ENCODE data around the gene TSTD2.
A peak's percentile ranks its signal among the peaks of the same experiment; 100 is the strongest.

Gene TSTD2

DNA sequence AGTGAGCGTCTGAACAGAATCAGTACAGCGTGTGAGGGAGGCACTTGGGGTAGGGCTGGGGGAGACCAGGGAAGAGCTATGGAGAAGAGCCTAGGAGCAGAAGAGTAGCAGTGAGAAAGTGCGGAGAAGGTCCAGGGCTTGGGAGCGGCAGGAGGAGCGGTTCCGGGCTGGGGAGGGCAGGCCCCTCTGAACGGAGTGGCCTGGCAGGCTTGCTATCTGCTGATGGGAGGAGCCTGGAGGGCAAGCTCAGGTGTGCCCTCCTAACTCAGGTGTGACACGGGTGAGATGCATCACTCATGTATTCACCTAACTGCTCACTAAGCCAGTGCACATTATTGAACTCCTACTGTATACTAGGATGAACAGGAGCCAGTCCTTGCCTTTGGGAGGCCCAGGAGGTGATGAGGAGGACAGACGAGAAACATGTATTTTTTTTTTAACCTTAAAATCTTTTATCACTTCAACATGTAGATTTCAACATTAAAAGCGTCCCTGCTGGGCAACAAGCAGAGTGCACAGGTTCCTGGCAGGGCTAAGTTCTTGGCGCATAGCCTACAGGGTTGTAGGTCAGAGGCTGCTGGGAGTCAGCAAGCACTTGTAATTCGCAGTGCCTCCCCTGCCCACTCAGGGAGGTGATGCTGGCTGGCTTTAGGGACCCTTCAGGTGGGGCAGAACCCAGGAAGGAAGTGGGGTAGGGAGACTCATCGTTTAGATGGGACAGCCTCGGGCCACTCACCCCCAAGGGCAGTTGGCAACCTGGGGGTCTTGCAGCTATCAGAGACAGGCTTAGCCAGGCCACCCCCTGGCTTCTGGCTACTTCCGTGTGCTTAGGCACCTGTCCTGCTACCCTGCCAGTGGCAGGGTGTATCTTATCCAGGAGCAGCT lies 76.2 kb downstream of the TSTD2 start:
- Histone ChIP-seq H3K27ac (peak overlapping the region; percentile 91 to 92), H3K4me3 (no peak overlapping the region), H3K9me3 (no peaks in the 10 kb centered on the region), H3K36me3 (peaks cover 20 to 23% (median 23%) of the 10 kb centered on the region in 3 donors), H3K27me3 (no peaks in the 10 kb centered on the region), H3K4me1 (peaks cover 6 to 80% (median 39%) of the 10 kb centered on the region in 4 donors)
- intact Hi-C loops (cut with DNase I; ENCODE audit: low total_unique reads), result loop anchor here (2.0 kb wide), 1 partner anchor 54 kb away; no protein-coding TSS in a partner anchor
- TF ChIP-seq, protein P1, sequence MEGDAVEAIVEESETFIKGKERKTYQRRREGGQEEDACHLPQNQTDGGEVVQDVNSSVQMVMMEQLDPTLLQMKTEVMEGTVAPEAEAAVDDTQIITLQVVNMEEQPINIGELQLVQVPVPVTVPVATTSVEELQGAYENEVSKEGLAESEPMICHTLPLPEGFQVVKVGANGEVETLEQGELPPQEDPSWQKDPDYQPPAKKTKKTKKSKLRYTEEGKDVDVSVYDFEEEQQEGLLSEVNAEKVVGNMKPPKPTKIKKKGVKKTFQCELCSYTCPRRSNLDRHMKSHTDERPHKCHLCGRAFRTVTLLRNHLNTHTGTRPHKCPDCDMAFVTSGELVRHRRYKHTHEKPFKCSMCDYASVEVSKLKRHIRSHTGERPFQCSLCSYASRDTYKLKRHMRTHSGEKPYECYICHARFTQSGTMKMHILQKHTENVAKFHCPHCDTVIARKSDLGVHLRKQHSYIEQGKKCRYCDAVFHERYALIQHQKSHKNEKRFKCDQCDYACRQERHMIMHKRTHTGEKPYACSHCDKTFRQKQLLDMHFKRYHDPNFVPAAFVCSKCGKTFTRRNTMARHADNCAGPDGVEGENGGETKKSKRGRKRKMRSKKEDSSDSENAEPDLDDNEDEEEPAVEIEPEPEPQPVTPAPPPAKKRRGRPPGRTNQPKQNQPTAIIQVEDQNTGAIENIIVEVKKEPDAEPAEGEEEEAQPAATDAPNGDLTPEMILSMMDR (IDR thresholded peaks at IDR 0.05), result peak in 1 of 2 experiments; percentile 17
- peak; percentile 76 to 92 for DNase-seq

DNA sequence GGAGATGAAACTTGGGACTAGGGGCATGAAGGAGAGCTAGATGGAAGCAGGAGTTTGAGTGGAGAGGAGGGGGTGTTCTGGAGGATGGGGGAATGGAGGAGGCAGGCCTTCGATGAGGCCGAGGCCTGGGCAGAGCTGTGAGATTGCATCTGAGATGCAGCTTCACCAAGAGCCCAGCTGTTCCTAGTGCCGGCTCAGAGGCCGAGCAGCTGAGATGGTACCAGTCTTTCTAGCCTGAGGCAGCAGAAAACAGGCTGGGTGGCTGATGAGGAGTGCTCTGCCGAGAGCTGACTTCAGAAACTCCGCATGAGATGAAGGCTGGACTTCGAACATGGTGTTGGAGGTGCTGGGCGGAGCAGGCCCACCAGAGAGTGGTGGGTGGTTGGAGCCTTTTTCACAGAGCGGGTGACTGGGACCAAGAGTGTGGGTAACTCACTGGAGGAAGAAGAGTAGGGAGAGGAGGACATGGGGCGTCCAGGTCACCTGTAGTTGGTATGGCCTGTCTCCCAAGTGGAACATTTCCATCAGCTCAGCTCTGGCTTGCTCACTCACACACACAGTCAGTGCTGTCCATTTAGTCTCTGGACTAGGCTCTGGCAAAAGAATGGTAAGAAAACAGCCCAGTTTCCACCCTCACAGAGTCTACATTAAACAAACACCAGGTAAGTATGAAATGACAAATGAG lies 77.0 kb downstream of the TSTD2 start:
- no peaks in the 10 kb centered on the region for H3K27me3 ChIP-seq
- H3K27ac ChIP-seq, result peak overlapping the region; percentile 91 to 92
- DNase-seq, result no peak
- TF ChIP-seq, protein P1 (IDR thresholded peaks at IDR 0.05), result no peak
- H3K9me3 ChIP-seq, result no peaks in the 10 kb centered on the region
- no peak overlapping the region for H3K4me3 ChIP-seq
- peaks cover 6 to 73% (median 39%) of the 10 kb centered on the region in 4 donors for H3K4me1 ChIP-seq
- intact Hi-C loops (cut with DNase I; ENCODE audit: low total_unique reads), result loop anchor here (2.0 kb wide), 1 partner anchor 53 kb away; no protein-coding TSS in a partner anchor
- H3K36me3 ChIP-seq, result peaks cover 20 to 23% (median 23%) of the 10 kb centered on the region in 3 donors

DNA sequence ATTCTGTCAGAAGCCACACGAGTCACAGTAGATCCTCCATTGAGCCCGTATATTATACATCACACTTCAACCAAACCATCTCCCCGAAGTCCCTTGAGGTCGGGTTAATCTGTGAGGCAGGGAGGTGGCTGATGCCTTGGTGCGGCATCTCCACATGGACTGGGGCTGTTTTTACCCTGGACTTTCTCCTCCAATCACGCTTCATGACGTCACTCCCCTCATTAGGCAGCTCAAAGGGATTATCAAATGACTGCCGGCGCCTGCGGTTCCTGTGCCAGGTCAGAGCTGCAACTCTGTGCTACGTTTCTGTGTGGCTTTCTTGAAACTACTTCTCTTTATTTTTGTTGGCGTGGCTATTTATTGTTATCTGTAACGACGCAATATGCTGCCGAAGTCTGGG lies 78.0 kb downstream of the TSTD2 start:
- TF ChIP-seq, protein P1 (IDR thresholded peaks at IDR 0.05), result no peak
- no peaks in the 10 kb centered on the region for H3K9me3 ChIP-seq
- H3K27me3 ChIP-seq, result no peaks in the 10 kb centered on the region
- peak; percentile 90 to 92 for DNase-seq
- H3K4me3 ChIP-seq, result no peak overlapping the region
- peaks cover 6 to 68% (median 37%) of the 10 kb centered on the region in 4 donors for H3K4me1 ChIP-seq
- peak overlapping the region; percentile 91 to 92 for H3K27ac ChIP-seq
- intact Hi-C loops (cut with DNase I; ENCODE audit: low total_unique reads), result no loop called here
- peaks cover 20 to 23% (median 23%) of the 10 kb centered on the region in 3 donors for H3K36me3 ChIP-seq

DNA sequence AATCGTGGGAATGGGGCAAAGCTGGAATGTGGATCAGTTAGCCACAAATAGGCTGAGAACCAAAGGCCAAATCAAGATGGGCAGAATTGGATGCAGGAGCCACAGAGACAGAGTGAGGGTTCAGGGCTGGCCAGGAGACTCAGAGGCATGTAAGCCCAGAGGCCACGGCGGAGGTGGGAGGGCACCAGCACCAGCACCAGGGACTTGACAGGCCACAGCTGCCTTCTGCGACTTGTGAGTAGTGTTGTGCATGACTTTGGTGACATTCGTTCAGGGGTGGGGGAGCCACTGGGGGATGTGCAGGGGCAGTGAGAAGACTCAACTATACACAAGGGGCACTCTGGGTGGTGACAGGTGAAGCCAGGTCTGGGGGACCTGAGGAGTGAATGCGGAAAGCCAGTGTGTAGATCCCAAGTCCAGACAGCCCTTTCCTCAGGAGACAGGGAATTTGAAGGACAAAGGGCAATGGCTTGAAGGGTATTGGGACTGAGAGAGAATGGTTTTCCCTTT lies 78.5 kb downstream of the TSTD2 start:
- TF ChIP-seq, protein P1 (IDR thresholded peaks at IDR 0.05), result no peak
- Histone ChIP-seq H3K36me3 (peaks cover 20 to 23% (median 23%) of the 10 kb centered on the region in 3 donors), H3K4me3 (no peak overlapping the region), H3K27me3 (no peaks in the 10 kb centered on the region), H3K4me1 (peaks cover 6 to 63% (median 37%) of the 10 kb centered on the region in 4 donors), H3K27ac (peak overlapping the region; percentile 91 to 92), H3K9me3 (no peaks in the 10 kb centered on the region)
- intact Hi-C loops (cut with DNase I; ENCODE audit: low total_unique reads), result no loop called here
- no peak for DNase-seq

DNA sequence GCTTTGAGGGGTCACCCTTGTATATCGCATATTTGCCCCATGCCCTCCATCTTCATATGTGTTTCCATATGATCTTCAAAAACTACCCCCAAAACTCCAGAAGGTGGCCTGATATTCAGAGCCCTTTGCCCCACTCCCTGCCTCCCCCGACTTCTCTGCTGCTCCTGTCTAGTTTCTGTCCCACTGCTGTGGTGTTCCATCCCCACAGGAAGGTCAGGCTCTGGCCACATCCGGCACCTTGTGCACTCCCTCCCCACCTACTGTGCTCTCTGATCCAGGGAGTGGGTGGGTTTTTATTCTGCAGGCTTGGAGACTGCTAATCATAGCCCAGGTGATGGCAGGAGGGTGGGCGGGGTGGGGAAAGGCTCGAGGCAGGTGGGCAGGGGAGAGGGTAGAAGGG lies 79.3 kb downstream of the TSTD2 start:
- TF ChIP-seq, protein P1 (IDR thresholded peaks at IDR 0.05), result no peak
- no peaks in the 10 kb centered on the region for H3K27me3 ChIP-seq
- intact Hi-C loops (cut with DNase I; ENCODE audit: low total_unique reads), result no loop called here
- H3K4me3 ChIP-seq, result no peak overlapping the region
- peaks cover 25 to 31% (median 30%) of the 10 kb centered on the region in 3 donors for H3K36me3 ChIP-seq
- H3K27ac ChIP-seq, result peak overlapping the region; percentile 91 to 92
- DNase-seq, result no peak
- H3K4me1 ChIP-seq, result peaks cover 6 to 56% (median 34%) of the 10 kb centered on the region in 4 donors
- no peaks in the 10 kb centered on the region for H3K9me3 ChIP-seq

Data from tibial artery (tissue), 4 donors.